IPS-11a (cell line): ENCODE results near the gene SLC16A3.
"Not testable (repeated sequence)": the region's sequence is repeated elsewhere in the genome, so short reads cannot be mapped to it uniquely, and the experiment has no call there.

ENCODE experiments used
- H3K4me3 ChIP-seq: one replicate; pipeline ENCODE4 v1.5.1; 2013; ENCODE audit warnings: low read depth, low read length, control low read depth

The SLC16A3 gene

GRCh38 chr17:82259972-82260961 is 31.4 kb downstream of the SLC16A3 start:
- not testable (repeated sequence) for H3K4me3 ChIP-seq

- no peak overlapping the region for H3K4me3 ChIP-seq
Measured at GRCh38 chr17:82262344-82262743, 33.5 kb downstream of the SLC16A3 start.

GRCh38 chr17:82263641-82264040 is 34.8 kb downstream of the SLC16A3 start:
- no peak overlapping the region for H3K4me3 ChIP-seq

GRCh38 chr17:82266142-82266541 is 37.3 kb downstream of the SLC16A3 start:
- no peak overlapping the region for H3K4me3 ChIP-seq

GRCh38 chr17:82267575-82268379 is 38.9 kb downstream of the SLC16A3 start:
- H3K4me3 ChIP-seq, result no peak overlapping the region

GRCh38 chr17:82269138-82269881 is 40.5 kb downstream of the SLC16A3 start:
- no peak overlapping the region for H3K4me3 ChIP-seq

- no peak overlapping the region for H3K4me3 ChIP-seq
Measured at GRCh38 chr17:82269882-82270500, 41.1 kb downstream of the SLC16A3 start.

GRCh38 chr17:82270651-82271050 is 41.8 kb downstream of the SLC16A3 start:
- no peak overlapping the region for H3K4me3 ChIP-seq

GRCh38 chr17:82271401-82271800 is 42.6 kb downstream of the SLC16A3 start:
- H3K4me3 ChIP-seq, result no peak overlapping the region

- peak overlapping the region; percentile 73 for H3K4me3 ChIP-seq
Measured at GRCh38 chr17:82272495-82273326, 43.9 kb downstream of the SLC16A3 start.

- peak within 1 kb of the TSS; percentile 73 for H3K4me3 ChIP-seq
Measured at GRCh38 chr17:82273327-82274133, 44.7 kb downstream of the SLC16A3 start, which contains the start of gene CSNK1D. TSS of gene CSNK1D (minus strand) at chr17:82273700. CDS start at chr17:82273381, 319 bp downstream.

GRCh38 chr17:82274134-82275020 is 45.5 kb downstream of the SLC16A3 start:
- no peak overlapping the region for H3K4me3 ChIP-seq

- H3K4me3 ChIP-seq, result no peak overlapping the region
Measured at GRCh38 chr17:82275326-82275725, 46.5 kb downstream of the SLC16A3 start.

GRCh38 chr17:82276938-82277337 is 48.1 kb downstream of the SLC16A3 start:
- no peak overlapping the region for H3K4me3 ChIP-seq

GRCh38 chr17:82277851-82278250 is 49.0 kb downstream of the SLC16A3 start:
- H3K4me3 ChIP-seq, result no peak overlapping the region

GRCh38 chr17:82278308-82278707 is 49.5 kb downstream of the SLC16A3 start:
- H3K4me3 ChIP-seq, result no peak overlapping the region

GRCh38 chr17:82278786-82279391 is 50.0 kb downstream of the SLC16A3 start:
- no peak overlapping the region for H3K4me3 ChIP-seq
